Stimulated activated CD8-positive, alpha-beta memory T cell treated with anti-CD3 and anti-CD28 coated beads, Interleukin-2, amount 100 ng/mL, for 1 hour (primary cell): ENCODE results near the gene CADM2.
"Not testable (repeated sequence)": the region's sequence is repeated elsewhere in the genome, so short reads cannot be mapped to it uniquely, and the experiment has no call there.

Experiments
- DNase-seq, 2 donors: peaks; one replicate each; pipeline ENCODE4 v3.0.0-alpha.2; 2020; ENCODE audit warnings: low read depth in 2 of 2

The CADM2 gene

DNA sequence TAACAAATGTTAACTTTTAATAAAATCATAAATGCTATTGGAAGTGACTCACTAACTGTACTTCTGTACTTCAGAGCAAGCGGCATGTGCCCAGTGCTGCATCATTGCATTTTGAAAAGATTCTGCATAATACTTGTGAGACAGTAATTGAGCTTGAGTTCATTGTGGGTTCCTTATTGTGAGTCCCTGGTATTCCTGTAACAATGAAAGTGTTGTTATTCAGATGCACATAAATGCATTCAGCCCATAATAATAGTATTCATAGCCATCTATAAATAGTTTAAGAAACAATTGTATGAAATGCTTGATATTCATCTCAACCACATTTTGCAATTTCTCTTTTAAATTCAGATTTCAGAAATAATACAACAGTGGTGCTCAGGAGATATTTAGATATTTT lies 976.4 kb downstream of the CADM2 start:
- DNase-seq = no peak

DNA sequence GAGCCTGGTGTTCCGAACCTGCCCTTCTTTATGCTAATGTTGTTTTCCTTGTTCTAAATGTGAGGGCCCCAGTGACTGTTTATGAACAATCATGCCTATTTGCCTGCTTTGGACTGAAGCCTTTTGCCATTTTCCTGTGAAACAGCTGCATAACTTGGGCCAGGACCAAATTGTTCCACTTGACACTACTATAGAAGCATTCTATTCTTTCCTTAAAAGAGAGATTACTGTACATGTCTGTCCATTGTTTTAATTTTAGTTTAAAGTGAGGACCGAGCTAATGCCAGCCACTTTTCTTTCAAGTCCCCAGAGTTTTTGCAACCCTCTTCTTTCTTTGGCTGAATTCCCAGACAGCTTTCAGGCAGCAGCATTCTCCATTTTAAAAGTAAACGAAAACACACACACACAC lies 980.3 kb downstream of the CADM2 start:
- no peak for DNase-seq

DNA sequence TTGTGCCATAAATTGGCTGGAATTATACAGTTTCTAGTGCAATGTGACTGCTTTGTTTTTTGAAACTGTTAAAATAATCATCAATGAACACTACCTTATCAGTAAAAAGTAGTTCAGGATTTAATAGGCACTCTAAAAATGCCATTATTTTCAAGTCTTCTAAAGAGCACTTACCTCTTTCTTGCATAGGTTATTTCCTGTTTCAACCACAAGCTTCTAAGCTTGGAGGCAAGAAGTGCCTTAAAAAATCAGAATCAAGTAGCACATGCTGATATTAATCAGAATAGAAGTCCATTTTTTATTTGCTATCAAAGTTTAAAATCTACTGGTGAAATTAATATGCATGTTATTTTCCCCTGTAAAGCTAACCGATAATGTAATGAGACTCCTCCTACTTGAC lies 991.6 kb downstream of the CADM2 start:
- DNase-seq = no peak

DNA sequence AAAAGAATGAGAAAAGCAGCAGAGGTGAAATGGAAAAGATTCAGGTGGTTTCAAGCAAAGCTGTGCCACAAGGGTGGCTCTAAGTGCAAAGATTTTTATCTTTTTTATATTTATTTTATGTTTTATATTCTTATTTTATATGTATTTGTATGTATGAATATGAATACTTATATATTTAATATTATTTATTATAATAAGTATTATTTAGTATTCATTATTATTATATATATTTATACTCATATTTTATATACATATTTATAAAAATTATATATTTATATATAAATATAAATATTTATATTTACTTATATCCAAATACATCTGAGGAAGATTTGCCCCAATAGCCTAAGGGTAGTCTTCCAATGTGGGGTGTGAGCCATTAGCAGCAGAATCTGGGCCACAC lies 1002.0 kb downstream of the CADM2 start:
- DNase-seq = no peak

DNA sequence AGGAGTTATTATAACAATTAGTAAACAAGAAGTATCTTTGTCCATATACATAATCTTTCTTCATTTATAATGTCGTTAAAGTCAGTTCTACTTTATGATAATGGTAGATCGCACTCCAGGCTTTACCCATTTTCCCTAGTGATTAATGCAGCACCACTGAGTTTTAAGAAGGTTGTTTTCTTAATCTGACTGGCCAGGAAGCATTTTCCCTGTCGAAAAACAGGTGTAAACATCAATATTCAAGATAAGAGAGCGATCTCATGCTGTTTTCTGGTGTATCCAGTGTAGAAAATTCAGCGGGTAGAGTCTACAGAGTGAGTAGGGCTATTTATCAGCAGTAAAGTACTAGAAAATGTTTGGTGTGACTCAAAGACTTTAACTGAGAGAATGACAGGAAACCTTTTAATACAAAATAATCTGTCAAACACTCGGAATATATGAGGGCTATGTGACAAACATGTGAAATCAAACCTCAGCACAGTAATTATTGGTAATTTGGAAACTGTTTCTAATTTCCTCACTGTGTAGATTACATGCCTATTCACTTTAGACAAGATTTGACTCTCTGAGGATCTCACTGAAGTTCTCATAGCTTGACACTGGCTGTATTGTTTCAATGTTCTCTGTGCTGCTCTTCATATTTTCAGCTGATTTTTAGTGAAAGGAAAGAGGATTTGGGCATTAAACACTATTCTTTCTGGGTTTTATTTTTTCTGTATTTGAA lies 1019.0 kb downstream of the CADM2 start:
- DNase-seq = no peak

DNA sequence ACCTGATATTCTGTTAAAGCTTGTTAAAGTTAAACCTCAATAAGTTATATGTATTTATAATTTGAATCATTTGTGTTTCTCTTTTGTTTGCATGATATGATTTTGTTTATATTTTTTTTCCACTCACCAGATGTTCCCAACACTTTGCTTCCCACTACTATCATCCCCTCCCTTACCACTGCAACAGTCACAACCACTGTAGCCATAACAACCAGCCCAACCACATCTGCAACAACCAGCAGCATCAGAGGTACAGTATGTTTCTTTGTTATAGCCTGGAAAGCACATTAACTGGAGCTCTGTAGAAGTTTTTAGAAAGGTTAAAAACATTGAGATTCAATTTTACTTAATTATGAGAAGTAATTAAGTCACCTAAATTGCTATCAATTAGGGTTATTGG lies 1020.2 kb downstream of the CADM2 start:
- DNase-seq = no peak

DNA sequence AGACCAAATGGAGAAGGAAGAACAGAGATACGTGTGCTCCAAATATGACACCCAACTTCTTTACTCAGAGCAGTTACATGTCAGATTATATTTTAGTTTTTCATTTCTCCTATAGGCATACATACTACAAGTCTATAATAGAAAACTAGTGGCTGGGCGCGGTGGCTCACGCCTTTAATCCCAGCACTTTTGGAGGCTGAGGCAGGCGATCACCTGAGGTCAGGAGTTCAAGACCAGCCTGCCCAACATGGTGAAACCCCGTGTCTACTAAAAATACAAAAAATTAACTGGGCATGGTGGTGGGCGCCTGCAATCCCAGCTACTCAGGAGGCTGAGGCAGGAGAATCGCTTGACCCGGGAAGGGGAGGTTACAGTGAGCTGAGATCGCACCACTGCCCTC lies 1030.8 kb downstream of the CADM2 start:
- not testable (repeated sequence) for DNase-seq

DNA sequence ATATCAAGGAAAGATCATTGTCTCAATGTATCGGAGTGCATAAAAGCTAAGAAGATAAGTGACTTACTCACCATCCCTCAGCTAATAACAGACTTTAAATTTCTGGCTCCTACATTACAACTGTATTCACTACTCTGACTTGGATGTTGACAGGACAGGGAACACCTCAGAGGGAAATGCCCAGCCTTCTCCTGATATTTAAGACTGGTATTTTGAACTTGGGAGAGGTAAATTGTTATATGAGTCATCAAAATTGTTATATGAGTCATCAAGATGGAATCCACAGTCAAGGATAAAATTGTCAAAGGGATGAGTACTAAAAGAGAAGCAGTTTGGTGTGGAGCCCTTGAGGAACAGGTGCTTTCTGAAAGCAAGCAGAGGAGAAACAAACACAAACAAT lies 1070.8 kb downstream of the CADM2 start:
- no peak for DNase-seq

DNA sequence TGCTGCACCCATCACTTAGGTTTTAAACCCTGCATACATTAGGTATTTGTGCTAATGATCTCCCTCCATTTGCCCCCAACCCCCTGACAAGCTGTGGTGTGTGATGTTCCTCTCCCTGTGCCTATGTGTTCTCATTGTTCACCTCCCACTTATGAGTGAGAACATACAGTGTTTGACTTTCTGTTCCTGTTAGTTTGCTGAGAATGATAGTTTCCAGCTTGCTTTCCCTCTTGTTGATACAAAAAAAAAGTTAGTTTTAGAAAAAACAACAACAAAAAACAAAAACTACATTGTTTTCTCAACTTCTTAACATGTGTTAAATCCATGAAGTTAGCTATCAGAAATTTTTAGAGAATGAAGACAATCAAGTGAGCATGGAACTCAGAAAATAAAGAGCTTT lies 1079.1 kb downstream of the CADM2 start:
- DNase-seq = no peak

DNA sequence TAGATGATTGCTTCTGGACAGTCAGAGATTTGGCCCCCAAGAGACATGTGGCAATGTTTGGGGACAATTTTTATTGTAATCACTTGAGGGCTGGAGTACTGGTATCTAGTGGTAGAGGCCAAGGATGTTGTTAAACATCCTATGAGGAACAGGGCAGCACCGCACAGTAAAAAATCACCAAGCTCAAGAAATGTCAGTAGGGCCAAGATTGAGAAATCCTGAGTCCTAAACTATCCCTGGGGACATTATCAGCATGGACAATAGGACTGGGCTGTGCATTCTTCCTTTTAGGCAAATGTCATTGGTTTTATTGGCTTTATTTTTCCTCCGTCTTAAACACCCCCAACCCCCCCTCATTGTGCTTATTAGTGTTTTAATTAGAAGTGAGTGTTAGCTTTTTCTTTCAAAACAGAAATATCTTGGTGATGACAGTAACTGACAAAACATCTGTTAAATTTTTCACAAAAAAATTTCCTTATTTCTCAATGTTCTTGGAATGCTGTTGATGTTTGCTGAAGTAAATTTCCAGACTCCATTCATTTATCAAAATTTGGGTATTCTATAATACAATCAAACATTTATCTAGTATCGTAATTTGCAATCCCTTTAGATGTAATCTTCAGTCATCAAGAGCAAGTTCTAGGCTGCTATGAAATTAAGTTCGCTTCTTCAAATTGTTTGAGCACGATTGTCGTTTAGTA lies 1087.8 kb downstream of the CADM2 start:
- DNase-seq = no peak

DNA sequence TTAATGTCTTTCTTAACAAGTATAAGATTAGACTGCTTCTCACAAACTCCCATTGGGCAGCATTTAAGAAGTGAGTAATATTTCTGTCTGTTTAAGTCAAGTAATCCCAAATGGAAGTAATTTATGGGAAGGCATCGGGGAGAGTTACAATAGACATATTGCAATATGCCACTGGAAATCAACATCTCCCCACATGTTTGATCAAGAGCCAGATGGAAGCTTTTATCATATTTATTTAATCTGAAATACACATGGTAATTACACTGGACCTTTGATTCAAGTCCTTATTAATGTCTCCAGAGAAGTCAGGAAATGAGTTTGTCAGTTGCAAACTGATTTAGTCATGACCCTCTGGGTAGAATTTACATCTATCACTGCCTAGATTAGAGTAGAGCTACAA lies 1088.4 kb downstream of the CADM2 start:
- DNase-seq = no peak

DNA sequence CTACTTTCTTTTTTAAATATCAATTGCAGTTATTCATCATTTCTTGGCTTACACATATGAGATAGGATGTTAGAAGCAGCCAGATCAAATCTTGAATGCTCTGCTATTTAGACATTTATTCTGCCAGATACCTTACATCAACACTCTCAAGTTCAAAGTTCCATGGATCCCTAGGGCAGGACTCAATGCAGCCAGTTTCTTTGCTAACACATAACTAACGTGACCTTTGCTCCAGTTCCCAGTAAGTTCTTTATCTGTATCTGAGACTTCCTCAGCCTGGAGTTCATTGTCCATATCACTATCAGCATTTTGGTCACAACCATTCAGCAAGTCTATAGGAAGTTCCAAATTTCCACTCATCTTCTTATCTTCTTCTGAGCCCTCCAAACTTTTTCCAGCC lies 1092.3 kb downstream of the CADM2 start:
- DNase-seq = no peak

DNA sequence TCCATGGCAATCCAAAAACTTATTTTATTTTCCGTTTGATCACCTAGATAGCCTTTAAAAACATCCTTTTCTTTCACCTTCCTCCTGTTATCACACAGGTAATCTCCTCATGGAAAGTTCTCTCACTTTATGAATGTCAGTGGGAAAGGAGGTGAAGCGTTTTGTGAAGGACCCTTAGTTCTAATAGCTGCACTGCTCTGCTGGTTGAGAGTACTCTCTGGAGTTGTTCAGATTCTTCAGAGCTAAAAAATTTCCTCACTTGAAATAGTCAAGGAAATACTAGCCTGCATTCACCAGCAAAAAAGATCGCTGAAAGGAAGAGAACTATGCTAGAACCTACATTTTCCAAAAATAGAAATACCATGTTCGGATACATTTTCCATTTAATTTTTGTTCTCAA lies 1097.2 kb downstream of the CADM2 start:
- no peak for DNase-seq

DNA sequence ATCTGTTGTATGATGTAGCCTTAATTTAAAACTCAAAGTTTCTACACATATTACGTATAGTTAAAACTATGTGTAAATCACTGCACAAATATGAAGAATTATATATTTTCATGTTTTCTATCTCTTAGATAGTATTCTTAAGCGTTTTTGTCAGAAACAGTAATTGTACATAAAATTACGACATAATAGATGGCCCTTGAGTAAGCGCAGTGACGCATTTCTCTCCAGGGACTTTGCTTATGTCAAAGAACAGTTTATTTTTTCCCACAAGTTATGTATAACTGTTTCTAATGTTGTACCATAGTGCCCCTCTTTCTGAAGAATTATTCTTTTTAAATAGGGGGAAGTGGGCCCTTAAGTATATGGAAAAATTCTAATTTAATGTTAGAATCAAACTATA lies 1098.2 kb downstream of the CADM2 start:
- DNase-seq = no peak

DNA sequence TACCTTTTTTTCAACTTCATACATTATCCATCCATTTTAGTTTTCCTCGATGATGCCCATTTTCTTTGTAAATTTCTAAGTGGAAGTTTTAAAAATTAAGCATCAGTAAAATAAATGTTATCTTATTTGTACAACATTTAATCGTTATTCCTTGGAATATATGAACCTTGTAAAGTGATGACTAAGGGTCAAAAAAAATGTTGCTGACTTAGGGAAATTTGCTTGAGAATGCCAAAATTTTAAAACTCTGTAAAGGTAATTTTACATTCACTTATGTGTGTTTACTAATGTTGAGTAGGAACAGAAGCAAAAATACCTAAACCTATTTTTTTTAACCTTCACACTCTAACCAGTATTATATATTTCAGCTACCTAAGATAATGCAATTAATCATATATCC lies 1115.0 kb downstream of the CADM2 start:
- no peak for DNase-seq

DNA sequence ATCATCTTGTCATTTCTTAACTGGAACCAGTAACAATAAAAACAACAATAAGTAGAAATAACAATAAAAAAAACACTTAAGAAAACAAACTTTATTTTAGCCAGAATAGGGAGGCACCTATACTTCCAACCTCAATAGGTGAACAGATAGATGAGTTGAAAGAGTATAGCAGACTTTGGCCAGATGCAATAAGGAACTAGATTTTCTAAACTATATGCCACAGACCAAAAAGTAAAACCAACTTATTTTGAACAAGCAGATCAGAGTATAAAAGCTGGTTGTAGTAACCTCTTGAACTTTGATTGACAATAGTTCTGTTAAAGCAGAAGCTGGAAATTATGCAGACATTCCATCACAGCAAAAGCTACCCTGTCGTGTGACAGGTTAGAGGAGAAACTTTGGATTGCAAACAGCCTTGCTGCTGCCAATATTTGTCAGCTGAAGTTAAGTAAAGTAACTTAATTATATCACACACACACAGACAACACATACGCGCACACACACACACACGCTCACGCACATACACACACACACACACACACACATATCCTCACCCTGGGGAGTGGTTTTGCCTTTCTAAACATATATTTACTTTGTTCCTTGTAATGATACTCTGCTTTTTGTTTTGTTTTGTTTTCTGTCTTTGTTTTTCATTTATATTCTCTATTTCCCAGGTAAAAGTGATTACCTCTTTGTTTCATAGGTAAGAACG lies 1128.5 kb downstream of the CADM2 start:
- DNase-seq = no peak

DNA sequence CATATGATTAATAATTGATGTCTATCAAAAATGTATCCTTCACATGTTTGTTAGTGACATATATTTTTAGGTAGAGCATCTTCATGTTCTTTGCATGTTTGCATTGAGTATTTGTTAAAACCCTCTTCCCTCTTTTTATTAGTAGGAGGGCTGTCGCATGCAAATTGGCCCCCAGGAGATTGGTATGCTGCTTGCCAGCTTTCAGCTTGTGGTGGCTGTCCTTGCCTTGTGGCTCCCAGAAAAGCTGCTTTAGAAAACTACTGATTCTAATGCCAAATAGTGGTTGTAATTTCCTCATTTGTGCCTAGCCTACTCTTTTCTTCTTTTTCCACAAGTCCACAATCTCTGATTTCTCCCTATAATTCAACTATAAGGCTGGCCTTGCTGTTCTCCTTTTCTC lies 1145.4 kb downstream of the CADM2 start:
- DNase-seq = no peak

DNA sequence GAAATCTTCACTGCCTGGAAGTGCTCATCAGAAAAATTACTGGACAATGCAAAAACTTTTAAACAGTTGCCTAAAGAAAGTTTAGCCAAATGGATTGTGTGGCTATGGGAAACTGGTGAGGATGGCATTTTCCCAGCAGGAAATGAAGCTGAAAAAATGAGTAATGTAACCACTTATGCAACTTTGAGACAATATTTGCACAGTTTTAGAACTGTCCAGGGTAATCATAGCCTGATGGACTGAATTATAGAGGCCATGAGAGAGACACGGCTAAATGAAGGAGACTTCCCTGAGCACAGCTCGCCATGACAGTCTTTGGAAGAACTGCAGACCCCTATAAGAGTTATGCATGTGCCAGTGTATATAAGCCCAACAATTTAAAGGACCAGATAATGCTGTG lies 1150.6 kb downstream of the CADM2 start:
- no peak for DNase-seq
